Measurements from ENCODE around the gene RAB40C.

DNA sequence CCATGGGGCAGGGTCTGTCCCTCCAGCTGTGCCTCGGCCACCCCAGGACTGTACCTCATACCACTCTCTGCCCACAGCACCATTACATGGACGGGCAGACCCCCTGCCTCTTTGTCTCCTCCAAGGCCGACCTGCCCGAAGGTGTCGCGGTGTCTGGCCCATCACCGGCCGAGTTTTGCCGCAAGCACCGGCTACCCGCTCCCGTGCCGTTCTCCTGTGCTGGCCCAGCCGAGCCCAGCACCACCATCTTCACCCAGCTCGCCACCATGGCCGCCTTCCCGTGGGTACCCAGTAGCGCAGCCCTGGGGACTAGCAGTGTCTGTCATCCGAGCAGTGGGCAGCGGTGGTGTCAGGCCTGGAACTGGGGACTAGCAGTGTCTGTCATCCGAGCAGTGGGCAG, 83.0 kb downstream of the RAB40C start:
- TF ChIP-seq CTCF (IDR thresholded peaks at IDR 0.05): no peak
- TF ChIP-seq EZH2 (IDR thresholded peaks at IDR 0.05; ENCODE audit: borderline replicate concordance, insufficient read depth, low read depth, low read length, poor library complexity, severe bottlenecking): no peak

Data from B cell (primary cell).